Subcutaneous abdominal adipose tissue (tissue), 5 donors: Measurements from ENCODE around the gene PAPPA.

Experiments
- H3K27ac ChIP-seq: one replicate; pipeline ENCODE4 v1.7.0; 2013; ENCODE audit warnings: low read depth, mild to moderate bottlenecking, inconsistent platforms, low read length, moderate library complexity
- H3K27me3 ChIP-seq, 5 donors: one replicate each; pipeline ENCODE4 v1.7.0; 2013; ENCODE audit warnings: low read length in 5 of 5, inconsistent platforms in 1 of 5; ENCODE audit not compliant: control insufficient read depth in 5 of 5, insufficient read depth in 4 of 5
- H3K36me3 ChIP-seq, 5 donors: one replicate each; pipeline ENCODE4 v1.7.0; 2013; ENCODE audit warnings: low read length in 5 of 5; ENCODE audit not compliant: control insufficient read depth in 5 of 5, insufficient read depth in 5 of 5
- H3K4me1 ChIP-seq, 5 donors: one replicate each; pipeline ENCODE4 v1.7.0; 2013; ENCODE audit warnings: low read length in 5 of 5, mild to moderate bottlenecking in 3 of 5, moderate library complexity in 1 of 5; ENCODE audit not compliant: control insufficient read depth in 5 of 5, insufficient read depth in 5 of 5
- H3K4me3 ChIP-seq, 5 donors: one replicate each; pipeline ENCODE4 v1.7.0; 2013; ENCODE audit warnings: low read length in 5 of 5, low read depth in 1 of 5
- H3K9ac ChIP-seq, 5 donors: one replicate each; pipeline ENCODE4 v1.7.0; 2013; ENCODE audit warnings: low read length in 5 of 5, mild to moderate bottlenecking in 4 of 5, moderate library complexity in 3 of 5
- H3K9me3 ChIP-seq, 5 donors: one replicate each; pipeline ENCODE4 v1.7.0; 2013; ENCODE audit warnings: low read length in 5 of 5; ENCODE audit not compliant: control insufficient read depth in 5 of 5
- donor health status: healthy.
- donor health status: healthy.
- donor health status: healthy.
- donor health status: healthy.
- donor health status: healthy.

Gene PAPPA

GRCh38 chr9:116153765-116154333, at the start of gene PAPPA:
Gene PAPPA (plus strand): TSS chr9:116153791. CDS start chr9:116154173, 382 bp downstream.
- Histone ChIP-seq H3K27ac (peak within 1 kb of the TSS; percentile 70), H3K4me1 (peaks cover 7 to 49% (median 42%) of the 10 kb centered on the region in 5 donors), H3K4me3 (peak within 1 kb of the TSS; percentile 49 to 72 (median 59)), H3K9ac (peak within 1 kb of the TSS in 3 of 5 donors; percentile 49 to 79 (median 71)), H3K36me3 (no peaks in the 10 kb centered on the region), H3K27me3 (peaks cover 0 to 9% (median 5%) of the 10 kb centered on the region in 5 donors), H3K9me3 (no peaks in the 10 kb centered on the region)

GRCh38 chr9:116103976-116104820, 49.4 kb upstream of the PAPPA start:
- no peak overlapping the region for H3K9ac ChIP-seq
- no peaks in the 10 kb centered on the region for H3K4me1 ChIP-seq
- H3K4me3 ChIP-seq, result no peak overlapping the region
- no peaks in the 10 kb centered on the region for H3K9me3 ChIP-seq
- no peaks in the 10 kb centered on the region for H3K27me3 ChIP-seq
- no peaks in the 10 kb centered on the region for H3K36me3 ChIP-seq
- H3K27ac ChIP-seq, result no peak overlapping the region

GRCh38 chr9:116112236-116112635, 41.4 kb upstream of the PAPPA start:
- no peak overlapping the region for H3K4me3 ChIP-seq
- no peak overlapping the region for H3K9ac ChIP-seq
- H3K36me3 ChIP-seq, result no peaks in the 10 kb centered on the region
- H3K9me3 ChIP-seq, result no peaks in the 10 kb centered on the region
- H3K4me1 ChIP-seq, result no peaks in the 10 kb centered on the region
- no peak overlapping the region for H3K27ac ChIP-seq
- no peaks in the 10 kb centered on the region for H3K27me3 ChIP-seq

GRCh38 chr9:116115761-116116353, 37.7 kb upstream of the PAPPA start:
- Histone ChIP-seq H3K4me1 (no peaks in the 10 kb centered on the region), H3K4me3 (no peak overlapping the region), H3K9me3 (no peaks in the 10 kb centered on the region), H3K27me3 (no peaks in the 10 kb centered on the region), H3K36me3 (no peaks in the 10 kb centered on the region), H3K27ac (no peak overlapping the region), H3K9ac (no peak overlapping the region)

GRCh38 chr9:116116393-116116792, 37.2 kb upstream of the PAPPA start:
- Histone ChIP-seq H3K9ac (no peak overlapping the region), H3K4me3 (no peak overlapping the region), H3K27me3 (no peaks in the 10 kb centered on the region), H3K27ac (no peak overlapping the region), H3K9me3 (no peaks in the 10 kb centered on the region), H3K4me1 (no peaks in the 10 kb centered on the region), H3K36me3 (no peaks in the 10 kb centered on the region)

GRCh38 chr9:116123171-116123570, 30.4 kb upstream of the PAPPA start:
- no peak overlapping the region for H3K9ac ChIP-seq
- no peaks in the 10 kb centered on the region for H3K27me3 ChIP-seq
- no peaks in the 10 kb centered on the region for H3K4me1 ChIP-seq
- H3K27ac ChIP-seq, result no peak overlapping the region
- no peaks in the 10 kb centered on the region for H3K9me3 ChIP-seq
- H3K36me3 ChIP-seq, result no peaks in the 10 kb centered on the region
- no peak overlapping the region for H3K4me3 ChIP-seq

GRCh38 chr9:116124472-116125040, 29.0 kb upstream of the PAPPA start:
- Histone ChIP-seq H3K27ac (no peak overlapping the region), H3K4me3 (no peak overlapping the region), H3K9me3 (no peaks in the 10 kb centered on the region), H3K9ac (no peak overlapping the region), H3K4me1 (no peaks in the 10 kb centered on the region), H3K27me3 (no peaks in the 10 kb centered on the region), H3K36me3 (no peaks in the 10 kb centered on the region)

GRCh38 chr9:116133163-116133562, 20.4 kb upstream of the PAPPA start:
- no peaks in the 10 kb centered on the region for H3K36me3 ChIP-seq
- H3K27me3 ChIP-seq, result no peaks in the 10 kb centered on the region
- no peak overlapping the region for H3K4me3 ChIP-seq
- H3K27ac ChIP-seq, result no peak overlapping the region
- peaks cover 0 to 6% (median 0%) of the 10 kb centered on the region in 5 donors for H3K9me3 ChIP-seq
- H3K9ac ChIP-seq, result no peak overlapping the region
- no peaks in the 10 kb centered on the region for H3K4me1 ChIP-seq

- H3K9ac ChIP-seq, result no peak overlapping the region
- H3K4me3 ChIP-seq, result no peak overlapping the region
- H3K27me3 ChIP-seq, result no peaks in the 10 kb centered on the region
- no peaks in the 10 kb centered on the region for H3K36me3 ChIP-seq
- no peak overlapping the region for H3K27ac ChIP-seq
- no peaks in the 10 kb centered on the region for H3K4me1 ChIP-seq
- H3K9me3 ChIP-seq, result peaks cover 0 to 6% (median 0%) of the 10 kb centered on the region in 5 donors
Observed at GRCh38 chr9:116134975-116135374, 18.6 kb upstream of the PAPPA start.

GRCh38 chr9:116137010-116137409, 16.6 kb upstream of the PAPPA start:
- Histone ChIP-seq H3K4me1 (no peaks in the 10 kb centered on the region), H3K9me3 (no peaks in the 10 kb centered on the region), H3K27ac (no peak overlapping the region), H3K27me3 (no peaks in the 10 kb centered on the region), H3K4me3 (no peak overlapping the region), H3K36me3 (no peaks in the 10 kb centered on the region), H3K9ac (no peak overlapping the region)
